ENCODE results near the gene YIF1B.

Gene YIF1B

DNA sequence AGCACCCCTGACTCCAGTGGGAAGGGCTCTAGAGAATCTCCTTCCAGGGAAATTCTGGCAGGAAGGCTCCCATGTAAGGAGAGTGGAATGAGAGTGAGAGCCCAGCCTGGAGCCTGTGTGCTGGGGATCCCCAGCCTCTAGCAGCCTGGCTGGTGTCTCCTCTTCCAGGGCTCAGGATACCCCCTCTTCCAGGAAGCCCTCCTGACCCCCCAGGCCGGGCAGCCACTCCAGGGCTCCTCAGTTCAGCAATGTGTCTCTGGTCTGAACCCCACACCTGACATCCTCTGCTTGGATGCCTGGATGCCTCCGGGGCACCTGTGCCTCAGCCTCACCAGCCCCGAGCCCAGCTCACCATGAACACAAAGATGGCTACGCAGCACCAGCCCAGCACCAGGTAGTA lies 8.7 kb downstream of the YIF1B start:
- Histone ChIP-seq H3K79me2 (ENCODE audit: insufficient read depth, low read length) (peaks cover 13% of the 10 kb centered on the region), H2AFZ (ENCODE audit: low read depth, low read length) (no peak overlapping the region), H3K27ac (ENCODE audit: low read length) (no peak overlapping the region), H3K4me2 (ENCODE audit: insufficient read depth, low read length) (no peak overlapping the region), H3K27me3 (ENCODE audit: insufficient read depth, low read length, poor library complexity) (no peaks in the 10 kb centered on the region), H4K20me1 (ENCODE audit: insufficient read depth, low read length) (0 out of 2 replicates have a peak, but pooled peaks cover 9% of the 10 kb centered on the region), H3K4me3 (ENCODE audit: low read depth in 1 of 2, low read length in 2 of 2) (no peak overlapping the region), H3K36me3 (ENCODE audit: insufficient read depth, low read length) (peaks cover 41% of the 10 kb centered on the region), H3K9ac (ENCODE audit: low read depth, low read length) (no peak overlapping the region), H3K4me1 (ENCODE audit: insufficient read depth, low read length) (no peaks in the 10 kb centered on the region), H3K9me3 (ENCODE audit: insufficient read depth, low read length, severe bottlenecking) (no peaks in the 10 kb centered on the region)
- ATAC-seq (ENCODE audit: insufficient read depth, low read depth) (no peak), DNase-seq (no peak)
- TF ChIP-seq, protein P1, sequence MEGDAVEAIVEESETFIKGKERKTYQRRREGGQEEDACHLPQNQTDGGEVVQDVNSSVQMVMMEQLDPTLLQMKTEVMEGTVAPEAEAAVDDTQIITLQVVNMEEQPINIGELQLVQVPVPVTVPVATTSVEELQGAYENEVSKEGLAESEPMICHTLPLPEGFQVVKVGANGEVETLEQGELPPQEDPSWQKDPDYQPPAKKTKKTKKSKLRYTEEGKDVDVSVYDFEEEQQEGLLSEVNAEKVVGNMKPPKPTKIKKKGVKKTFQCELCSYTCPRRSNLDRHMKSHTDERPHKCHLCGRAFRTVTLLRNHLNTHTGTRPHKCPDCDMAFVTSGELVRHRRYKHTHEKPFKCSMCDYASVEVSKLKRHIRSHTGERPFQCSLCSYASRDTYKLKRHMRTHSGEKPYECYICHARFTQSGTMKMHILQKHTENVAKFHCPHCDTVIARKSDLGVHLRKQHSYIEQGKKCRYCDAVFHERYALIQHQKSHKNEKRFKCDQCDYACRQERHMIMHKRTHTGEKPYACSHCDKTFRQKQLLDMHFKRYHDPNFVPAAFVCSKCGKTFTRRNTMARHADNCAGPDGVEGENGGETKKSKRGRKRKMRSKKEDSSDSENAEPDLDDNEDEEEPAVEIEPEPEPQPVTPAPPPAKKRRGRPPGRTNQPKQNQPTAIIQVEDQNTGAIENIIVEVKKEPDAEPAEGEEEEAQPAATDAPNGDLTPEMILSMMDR (IDR thresholded peaks at IDR 0.05; ENCODE audit: borderline replicate concordance, extremely low read depth, low read length, poor library complexity, severe bottlenecking), result no peak
- no peak for TF ChIP-seq EZH2 (IDR thresholded peaks at IDR 0.05; ENCODE audit: borderline replicate concordance, low read depth, low read length, severe bottlenecking)

DNA sequence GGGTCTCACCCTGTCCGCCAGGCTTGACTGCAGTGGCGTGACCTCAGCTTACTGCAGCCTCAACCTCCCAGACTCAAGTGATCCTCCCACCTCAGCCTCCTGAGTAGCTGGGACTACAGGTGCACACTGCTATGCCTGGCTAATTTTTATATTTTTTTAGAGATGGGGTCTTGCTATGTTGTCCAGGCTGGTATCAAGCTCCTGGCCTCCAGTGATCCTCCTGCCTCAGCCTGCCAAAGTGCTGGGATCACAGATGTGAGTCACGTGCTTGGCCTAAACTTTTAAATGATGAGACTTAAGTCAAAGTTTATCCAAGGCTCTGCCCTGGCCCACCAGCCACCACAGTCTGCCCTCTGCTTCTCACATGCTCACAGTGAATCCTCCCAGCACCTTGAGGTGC lies 9.5 kb downstream of the YIF1B start:
- H3K4me3 ChIP-seq (ENCODE audit: low read depth in 1 of 2, low read length in 2 of 2), result no peak overlapping the region
- no peak overlapping the region for H3K4me2 ChIP-seq (ENCODE audit: insufficient read depth, low read length)
- no peak overlapping the region for H2AFZ ChIP-seq (ENCODE audit: low read depth, low read length)
- H3K9me3 ChIP-seq (ENCODE audit: insufficient read depth, low read length, severe bottlenecking), result no peaks in the 10 kb centered on the region
- H3K27ac ChIP-seq (ENCODE audit: low read length), result no peak overlapping the region
- peaks cover 7% of the 10 kb centered on the region for H3K79me2 ChIP-seq (ENCODE audit: insufficient read depth, low read length)
- no peaks in the 10 kb centered on the region for H3K27me3 ChIP-seq (ENCODE audit: insufficient read depth, low read length, poor library complexity)
- DNase-seq (no peak), ATAC-seq (ENCODE audit: insufficient read depth, low read depth) (no peak)
- H3K9ac ChIP-seq (ENCODE audit: low read depth, low read length), result no peak overlapping the region
- H3K4me1 ChIP-seq (ENCODE audit: insufficient read depth, low read length), result no peaks in the 10 kb centered on the region
- TF ChIP-seq, protein P1 (IDR thresholded peaks at IDR 0.05; ENCODE audit: borderline replicate concordance, extremely low read depth, low read length, poor library complexity, severe bottlenecking), result no peak
- TF ChIP-seq EZH2 (IDR thresholded peaks at IDR 0.05; ENCODE audit: borderline replicate concordance, low read depth, low read length, severe bottlenecking), result no peak
- 0 out of 2 replicates have a peak, but pooled peaks cover 9% of the 10 kb centered on the region for H4K20me1 ChIP-seq (ENCODE audit: insufficient read depth, low read length)
- peaks cover 41% of the 10 kb centered on the region for H3K36me3 ChIP-seq (ENCODE audit: insufficient read depth, low read length)

- 0 out of 2 replicates have a peak, but pooled peaks cover 9% of the 10 kb centered on the region for H4K20me1 ChIP-seq (ENCODE audit: insufficient read depth, low read length)
- H2AFZ ChIP-seq (ENCODE audit: low read depth, low read length), result no peak overlapping the region
- no peak overlapping the region for H3K27ac ChIP-seq (ENCODE audit: low read length)
- H3K4me3 ChIP-seq (ENCODE audit: low read depth in 1 of 2, low read length in 2 of 2), result no peak overlapping the region
- no peak for TF ChIP-seq EZH2 (IDR thresholded peaks at IDR 0.05; ENCODE audit: borderline replicate concordance, low read depth, low read length, severe bottlenecking)
- TF ChIP-seq, protein P1 (IDR thresholded peaks at IDR 0.05; ENCODE audit: borderline replicate concordance, extremely low read depth, low read length, poor library complexity, severe bottlenecking), result no peak
- no peak overlapping the region for H3K4me2 ChIP-seq (ENCODE audit: insufficient read depth, low read length)
- H3K79me2 ChIP-seq (ENCODE audit: insufficient read depth, low read length), result no peaks in the 10 kb centered on the region
- peaks cover 41% of the 10 kb centered on the region for H3K36me3 ChIP-seq (ENCODE audit: insufficient read depth, low read length)
- H3K9ac ChIP-seq (ENCODE audit: low read depth, low read length), result no peak overlapping the region
- DNase-seq, result no peak
- no peaks in the 10 kb centered on the region for H3K9me3 ChIP-seq (ENCODE audit: insufficient read depth, low read length, severe bottlenecking)
- H3K27me3 ChIP-seq (ENCODE audit: insufficient read depth, low read length, poor library complexity), result no peaks in the 10 kb centered on the region
- no peak for ATAC-seq (ENCODE audit: insufficient read depth, low read depth)
- no peaks in the 10 kb centered on the region for H3K4me1 ChIP-seq (ENCODE audit: insufficient read depth, low read length)
These were observed 10.8 kb downstream of the YIF1B start for GRCh38 chr19:38304866-38305429.

Data from DND-41 (cell line).